Chondrocyte (in vitro differentiated cells): ENCODE results near the gene CASD1. TPM values are rescaled to one million over a fixed set of nuclear protein-coding genes. Genes with fewer than 3 reads are reported as not detected.

Experiments used
- DNase-seq: peaks from one replicate; pipeline ENCODE4 v3.0.0; 2021; ENCODE audit warnings: mixed read lengths, low spot score
- H3K27ac Mint-ChIP-seq: one replicate; pipeline ENCODE4 v1.8.0; 2021; ENCODE audit warnings: mild to moderate bottlenecking, moderate library complexity, mixed read lengths; ENCODE audit not compliant: unreplicated experiment
- H3K27me3 Mint-ChIP-seq: 2 replicates; pipeline ENCODE4 v1.8.0; 2021; ENCODE audit warnings: low read depth, mixed read lengths
- H3K36me3 Mint-ChIP-seq: 2 replicates; pipeline ENCODE4 v1.8.0; 2021; ENCODE audit warnings: low read depth, mixed read lengths
- H3K4me1 Mint-ChIP-seq: 2 replicates; pipeline ENCODE4 v1.8.0; 2021; ENCODE audit warnings: low read depth, mild to moderate bottlenecking, mixed read lengths
- H3K4me3 Mint-ChIP-seq: one replicate; pipeline ENCODE4 v1.8.0; 2021; ENCODE audit warnings: mild to moderate bottlenecking, moderate library complexity, mixed read lengths; ENCODE audit not compliant: unreplicated experiment
- H3K9me3 Mint-ChIP-seq: 2 replicates; pipeline ENCODE4 v1.8.0; 2021; ENCODE audit warnings: low read depth, mixed read lengths
- CTCF ChIP-seq: fragments of 200-600 bp; sonication (generic); IDR thresholded peaks from 2 replicates; pipeline ENCODE4 v1.5.0; 2021; ENCODE audit warnings: antibody characterized with exemption, mild to moderate bottlenecking, moderate library complexity
- total RNA-seq: library from RNA; stranded (reverse); gene quantifications from 3 replicates; pipeline ENCODE4 v1.2.1, GENCODE V29; 2021

Gene CASD1
- total RNA-seq, 1 donor from 2014 or later: 10.9 TPM

DNA sequence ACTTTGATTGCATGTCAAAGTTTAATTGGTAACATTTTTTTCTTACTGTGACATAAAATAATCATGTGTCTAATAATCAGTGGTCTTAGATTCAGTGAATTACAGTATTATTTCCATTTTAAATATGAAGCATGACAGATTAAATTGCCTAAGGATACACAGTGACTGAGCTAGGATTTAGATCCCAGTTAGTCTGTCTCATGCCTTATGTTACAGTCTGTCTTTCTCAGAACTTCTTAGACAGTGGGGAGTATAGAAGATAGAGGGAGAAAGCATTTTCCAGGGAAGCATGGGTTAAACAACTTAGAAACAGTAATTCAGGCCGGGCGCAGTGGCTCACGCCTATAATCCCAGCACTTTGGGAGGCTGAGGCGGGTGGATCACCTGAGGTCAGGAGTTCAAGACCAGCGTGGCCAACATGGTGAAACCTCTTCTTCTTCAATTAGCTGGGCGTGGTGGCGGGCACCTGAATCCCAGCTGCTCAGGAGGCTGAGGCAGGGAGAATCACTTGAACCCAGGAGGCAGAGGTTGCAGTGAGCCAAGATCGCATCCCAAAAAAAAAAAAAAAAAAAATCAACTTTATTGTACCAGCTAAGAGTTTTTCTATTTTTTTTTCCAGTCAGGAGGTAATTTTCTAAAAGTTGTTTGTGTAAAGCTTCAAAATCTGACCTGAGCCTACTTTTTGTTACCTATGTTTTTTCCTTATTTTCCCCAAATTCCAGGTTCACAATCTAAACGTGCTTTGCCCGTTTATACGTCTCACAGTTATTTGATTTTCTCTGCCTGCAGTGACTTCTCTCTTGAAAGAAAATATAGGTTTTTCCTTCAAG lies 3.3 kb downstream of the CASD1 start:
- no peaks in the 10 kb centered on the region for H3K9me3 Mint-ChIP-seq
- peaks cover 2% of the 10 kb centered on the region for H3K36me3 Mint-ChIP-seq
- TF ChIP-seq CTCF: no peak
- H3K4me3 Mint-ChIP-seq: no peak overlapping the region
- no peak for DNase-seq
- H3K27ac Mint-ChIP-seq: no peak overlapping the region
- H3K27me3 Mint-ChIP-seq: no peaks in the 10 kb centered on the region
- H3K4me1 Mint-ChIP-seq: peaks cover 26% of the 10 kb centered on the region

DNA sequence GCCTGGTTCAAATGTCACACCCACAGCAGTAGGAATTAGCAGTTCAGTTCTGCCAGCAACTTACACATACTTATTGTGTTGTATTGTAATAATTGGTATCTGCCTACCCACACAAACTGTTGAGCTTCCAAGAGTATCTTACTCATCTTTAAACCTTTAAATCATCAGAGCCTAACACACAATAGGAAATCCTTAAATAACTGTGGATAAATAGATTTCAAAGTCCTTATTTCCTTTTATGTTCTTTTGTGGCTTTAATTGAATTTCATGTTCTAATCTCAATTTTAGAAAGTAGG lies 3.9 kb downstream of the CASD1 start:
- no peak for DNase-seq
- H3K27ac Mint-ChIP-seq: no peak overlapping the region
- no peak overlapping the region for H3K4me3 Mint-ChIP-seq
- peaks cover 26% of the 10 kb centered on the region for H3K4me1 Mint-ChIP-seq
- no peak for TF ChIP-seq CTCF
- H3K27me3 Mint-ChIP-seq: no peaks in the 10 kb centered on the region
- H3K9me3 Mint-ChIP-seq: no peaks in the 10 kb centered on the region
- peaks cover 2% of the 10 kb centered on the region for H3K36me3 Mint-ChIP-seq

DNA sequence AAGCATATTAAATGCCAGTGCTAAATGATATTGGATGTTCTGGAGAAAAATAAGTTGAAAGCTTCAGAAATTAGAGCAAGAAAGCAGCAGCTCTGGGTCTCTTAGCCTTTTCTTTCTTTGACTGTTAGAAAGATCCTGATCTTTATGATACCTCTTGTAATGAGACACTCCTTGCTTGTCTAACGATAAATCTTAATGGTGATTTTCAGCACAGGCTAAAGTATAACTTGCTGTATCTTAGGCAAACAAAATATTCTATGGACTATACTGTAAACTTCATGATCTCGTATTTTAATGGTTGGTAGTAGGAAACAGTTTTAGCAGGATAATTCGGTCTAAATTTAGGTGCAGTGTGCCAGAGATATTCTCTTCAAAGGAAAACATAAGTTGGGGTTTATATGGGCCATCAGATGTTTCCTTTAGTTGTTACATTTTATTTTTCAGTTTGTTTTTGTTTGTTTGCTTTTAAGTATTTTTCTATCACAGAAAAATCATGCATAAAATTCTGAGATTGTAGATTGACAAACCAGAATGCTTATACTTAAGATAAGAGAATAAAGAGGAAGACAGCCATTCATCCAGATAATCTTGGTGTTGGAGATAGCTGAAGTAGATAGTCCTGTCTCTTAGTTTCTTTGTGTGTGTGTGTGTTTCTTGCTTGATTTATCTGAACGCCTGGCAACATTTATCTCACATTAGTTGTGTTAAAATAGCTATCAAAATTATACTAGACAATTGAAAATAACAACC lies 4.7 kb downstream of the CASD1 start:
- no peaks in the 10 kb centered on the region for H3K27me3 Mint-ChIP-seq
- H3K4me1 Mint-ChIP-seq: peaks cover 23% of the 10 kb centered on the region
- no peak overlapping the region for H3K27ac Mint-ChIP-seq
- peaks cover 2% of the 10 kb centered on the region for H3K36me3 Mint-ChIP-seq
- H3K4me3 Mint-ChIP-seq: no peak overlapping the region
- no peak for TF ChIP-seq CTCF
- no peaks in the 10 kb centered on the region for H3K9me3 Mint-ChIP-seq
- no peak for DNase-seq

DNA sequence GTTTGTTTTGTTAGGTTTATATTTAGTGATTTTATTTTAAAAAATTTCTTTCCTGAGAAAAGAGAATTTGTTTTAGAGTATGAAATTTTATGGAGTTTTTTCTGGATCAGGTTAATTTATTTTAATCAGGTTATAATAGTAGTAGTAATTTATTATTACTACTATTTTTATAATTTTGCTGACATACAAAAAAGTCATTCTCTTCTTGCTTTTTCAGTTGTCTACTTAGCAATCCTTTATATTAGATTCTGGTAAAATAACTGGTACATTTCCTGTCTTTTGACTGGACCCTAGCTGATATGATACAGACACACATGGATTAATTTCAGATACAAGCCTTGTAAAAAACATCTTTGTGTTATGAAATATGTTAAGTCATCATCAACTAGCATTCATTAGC lies 5.3 kb downstream of the CASD1 start:
- Mint-ChIP-seq H3K36me3 (peaks cover 2% of the 10 kb centered on the region), H3K9me3 (no peaks in the 10 kb centered on the region), H3K27ac (no peak overlapping the region), H3K4me3 (no peak overlapping the region), H3K27me3 (no peaks in the 10 kb centered on the region), H3K4me1 (peaks cover 22% of the 10 kb centered on the region)
- no peak for DNase-seq
- no peak for TF ChIP-seq CTCF

GRCh38 chr7:94525923-94526322 lies 16.3 kb downstream of the CASD1 start:
- no peak overlapping the region for H3K4me3 Mint-ChIP-seq
- H3K36me3 Mint-ChIP-seq: peaks cover 10% of the 10 kb centered on the region
- no peak for TF ChIP-seq CTCF
- DNase-seq: no peak
- no peaks in the 10 kb centered on the region for H3K4me1 Mint-ChIP-seq
- no peaks in the 10 kb centered on the region for H3K9me3 Mint-ChIP-seq
- no peaks in the 10 kb centered on the region for H3K27me3 Mint-ChIP-seq
- H3K27ac Mint-ChIP-seq: no peak overlapping the region
